LHCN-M2 (cell line): ENCODE results near the gene PTGFRN. TPM values are rescaled to one million over a fixed set of nuclear protein-coding genes. Genes with fewer than 3 reads are reported as not detected.

Source experiments
- DNase-seq: peaks from one replicate; pipeline ENCODE4 v3.0.0-alpha.2; 2012; ENCODE audit warnings: low read depth
- total RNA-seq: library from RNA; depleted of rRNA; stranded (reverse); fragments of >200 nt; gene quantifications from 2 replicates; pipeline ENCODE4 v1.2.3, GENCODE V29; 2014

PTGFRN gene
- total RNA-seq, 1 experiment from 2014 or later: 61.7 TPM

DNA sequence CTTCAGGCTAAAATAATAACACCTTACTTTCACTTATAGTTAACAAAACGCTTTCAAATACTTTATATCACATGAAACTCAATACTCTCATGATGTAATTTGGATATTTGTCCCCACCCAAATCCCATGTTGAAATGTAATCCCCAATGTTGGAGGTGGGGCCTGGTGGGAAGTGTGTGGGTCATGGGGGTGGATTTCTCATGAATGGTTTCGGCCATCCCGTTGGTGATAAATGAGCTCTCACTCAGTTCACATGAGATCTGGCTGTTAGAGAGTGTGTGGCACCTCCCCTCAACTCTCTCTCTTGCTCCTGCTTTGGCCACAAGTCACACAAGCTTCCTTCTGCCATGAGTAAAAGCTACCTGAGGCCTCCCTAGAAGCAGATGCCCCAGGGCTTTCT lies 22.5 kb upstream of the PTGFRN start:
- no peak for DNase-seq

- DNase-seq: no peak
Measured at GRCh38 chr1:116889380-116889779, 20.3 kb upstream of the PTGFRN start.

DNA sequence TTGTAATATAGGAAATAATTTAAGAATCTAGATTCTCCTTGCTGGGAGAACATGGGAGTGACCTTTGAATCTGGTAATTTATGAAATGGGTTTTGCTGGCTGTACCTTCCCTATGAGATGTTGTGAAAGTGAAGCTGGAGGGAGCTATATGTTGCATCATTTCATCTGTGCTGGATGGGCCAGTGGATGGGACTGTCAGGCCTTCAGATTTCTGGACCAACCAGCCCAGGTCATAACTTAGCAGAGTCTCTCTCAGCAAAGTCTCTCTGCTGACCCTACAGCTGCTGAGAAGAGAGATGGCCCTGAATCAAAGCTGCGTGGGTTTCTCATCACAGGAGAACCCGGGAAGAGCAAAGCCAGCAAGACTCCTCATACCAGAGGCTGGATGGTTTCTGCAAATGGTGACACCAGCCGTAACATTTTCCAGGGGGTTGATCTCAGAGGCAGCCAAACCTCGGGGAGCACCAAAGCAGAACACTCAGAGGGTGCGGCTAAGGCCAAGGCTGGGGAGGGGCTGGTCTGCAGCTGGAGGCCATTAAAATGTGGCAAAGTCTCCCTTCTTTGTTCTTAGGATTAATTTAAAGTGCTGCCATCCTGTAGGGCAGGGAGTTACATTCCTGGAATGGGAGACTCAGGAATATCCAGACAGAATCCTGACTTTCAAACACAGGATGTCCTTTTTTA lies 18.2 kb upstream of the PTGFRN start:
- DNase-seq: no peak

DNA sequence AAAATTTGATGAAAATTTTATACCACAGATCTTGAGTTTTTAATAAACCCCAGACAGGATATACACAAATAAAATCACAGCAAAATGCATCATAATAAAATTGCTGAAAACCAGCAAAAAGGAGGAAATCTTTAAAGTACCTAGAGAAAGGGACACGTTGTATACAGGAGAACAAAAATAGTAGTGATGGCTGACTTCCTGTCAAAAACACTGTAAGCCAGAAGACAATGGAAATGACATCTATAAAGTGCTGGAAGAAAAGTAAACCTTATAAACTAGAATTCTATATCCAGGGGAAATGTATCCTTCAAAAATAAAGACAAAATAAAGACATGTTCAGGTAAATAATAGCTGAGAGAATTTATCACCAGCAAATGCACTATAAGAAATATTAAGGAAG lies 14.6 kb upstream of the PTGFRN start:
- DNase-seq: no peak

DNA sequence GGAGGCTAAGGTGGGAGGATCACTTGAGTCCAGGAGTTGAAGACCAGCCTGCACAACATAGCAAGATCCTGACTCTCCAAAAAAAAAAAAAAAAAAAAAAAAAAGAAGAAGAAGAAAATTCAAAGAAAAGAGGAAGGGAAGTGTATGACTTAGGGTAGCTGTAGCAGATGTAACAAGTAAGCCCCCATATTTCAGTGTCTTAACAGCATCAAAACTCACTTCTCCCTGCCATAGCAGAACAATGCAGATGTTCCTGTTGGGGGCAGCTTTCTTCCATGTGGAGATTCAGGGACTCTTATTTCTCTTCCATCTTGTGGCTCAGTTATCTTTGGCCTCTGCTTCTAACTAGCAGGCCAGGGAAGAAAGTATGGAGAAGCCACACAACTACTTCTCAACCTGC lies 10.2 kb upstream of the PTGFRN start:
- DNase-seq: no peak

DNA sequence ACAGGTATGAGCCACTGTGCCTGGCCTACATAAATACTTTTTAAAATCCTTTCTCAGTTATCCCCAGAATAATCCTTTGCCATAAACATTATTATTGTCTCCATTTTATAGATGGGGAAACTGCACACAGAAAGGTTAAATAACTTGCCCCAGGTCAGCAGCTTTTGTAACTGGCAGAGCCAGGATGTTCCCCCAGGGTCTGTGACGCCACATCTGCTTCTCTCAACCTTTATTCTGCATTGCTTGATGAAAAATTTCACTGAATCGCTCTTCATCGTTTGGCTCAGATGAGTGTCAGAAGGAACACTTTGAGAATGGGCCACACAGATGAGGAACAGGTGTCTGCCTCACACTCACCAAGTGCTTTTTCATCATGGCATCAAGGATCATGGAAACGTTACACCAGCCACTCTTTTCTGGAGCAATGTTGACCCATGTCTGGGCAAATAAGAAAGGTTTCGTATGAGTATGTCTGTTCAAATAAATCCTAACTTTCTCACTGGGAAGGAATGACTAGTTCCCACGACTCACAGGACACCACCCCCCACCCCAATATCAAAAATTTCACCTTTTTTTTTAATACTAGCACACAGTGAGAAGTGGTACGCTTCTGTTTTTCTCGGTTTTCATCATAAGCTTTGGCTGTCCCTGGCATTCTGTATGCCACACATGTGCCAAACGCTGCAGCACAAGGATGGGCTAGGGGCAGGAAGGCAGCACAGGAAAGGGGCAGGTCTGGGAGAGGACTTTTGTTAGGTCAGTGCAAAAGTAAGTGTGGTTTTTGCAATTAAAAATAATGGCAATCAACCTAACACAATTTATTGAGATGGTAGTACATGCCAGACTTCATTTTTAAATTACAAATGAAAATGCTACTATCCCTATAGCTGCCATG lies 9.0 kb upstream of the PTGFRN start:
- no peak for DNase-seq

- no peak for DNase-seq
Measured at GRCh38 chr1:116902027-116902426, 7.7 kb upstream of the PTGFRN start.

GRCh38 chr1:116902723-116903383 lies 6.9 kb upstream of the PTGFRN start:
- DNase-seq: no peak

DNA sequence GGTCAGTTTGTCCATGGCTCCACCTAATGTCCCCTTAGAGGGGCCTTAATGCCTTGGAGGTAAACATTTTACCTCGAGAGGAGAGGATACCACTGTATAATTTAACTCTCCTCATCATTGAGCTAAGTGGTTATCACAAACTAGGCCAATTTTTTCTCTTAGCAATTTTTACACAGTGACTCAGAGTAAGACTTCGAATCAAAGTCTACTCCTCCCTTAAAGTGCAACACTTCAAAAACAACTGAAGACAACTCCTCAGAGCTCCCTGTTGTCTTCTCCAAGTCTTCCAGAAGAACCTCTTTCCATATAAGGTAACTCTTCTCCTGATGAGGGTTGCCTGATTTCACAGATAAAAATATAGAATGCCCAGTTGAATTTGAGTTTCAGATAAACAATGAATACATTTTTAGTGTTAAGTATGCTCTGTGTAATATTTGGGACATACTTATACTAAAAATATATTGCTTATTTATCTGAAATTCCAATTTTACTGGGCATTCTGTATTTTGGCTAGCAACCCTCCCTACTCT lies 4.9 kb upstream of the PTGFRN start:
- DNase-seq: no peak

DNA sequence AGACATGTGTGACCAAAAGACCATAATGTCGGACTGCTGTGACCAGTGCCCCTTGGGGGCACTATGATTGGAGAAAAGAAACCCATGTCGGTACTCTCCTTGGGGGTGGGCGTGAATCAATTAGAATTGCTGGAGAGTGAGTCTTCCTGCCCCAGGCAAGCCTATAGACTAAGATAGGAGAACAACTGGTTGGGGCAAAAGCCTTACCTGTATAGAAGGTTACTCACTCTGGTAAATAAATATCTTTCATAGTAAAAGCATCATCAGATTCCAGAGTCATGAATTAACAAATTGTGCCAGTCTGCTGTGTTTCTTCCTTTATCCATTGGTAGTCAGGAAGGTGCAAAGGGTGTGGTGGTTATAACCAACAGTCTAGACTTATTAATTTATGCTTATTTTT lies 2.9 kb upstream of the PTGFRN start:
- no peak for DNase-seq

DNA sequence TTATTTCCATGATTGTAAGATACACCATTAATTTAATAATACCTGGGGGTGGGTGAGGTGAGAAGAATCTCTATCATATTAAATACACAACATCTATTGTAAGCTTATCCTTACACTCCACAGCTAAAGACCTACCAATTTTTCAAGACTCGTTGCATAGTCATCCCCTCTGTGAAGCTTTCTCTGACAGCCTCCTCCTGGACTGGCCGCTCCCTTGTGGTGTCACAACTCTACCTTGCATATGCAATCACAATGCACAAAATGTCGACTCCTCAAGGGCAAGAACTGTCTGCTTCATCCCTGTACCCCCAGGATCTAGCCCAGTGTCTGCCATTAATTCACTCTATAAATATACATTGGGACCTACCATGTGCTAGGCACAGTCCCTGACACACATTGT lies 2.4 kb upstream of the PTGFRN start:
- no peak for DNase-seq

DNA sequence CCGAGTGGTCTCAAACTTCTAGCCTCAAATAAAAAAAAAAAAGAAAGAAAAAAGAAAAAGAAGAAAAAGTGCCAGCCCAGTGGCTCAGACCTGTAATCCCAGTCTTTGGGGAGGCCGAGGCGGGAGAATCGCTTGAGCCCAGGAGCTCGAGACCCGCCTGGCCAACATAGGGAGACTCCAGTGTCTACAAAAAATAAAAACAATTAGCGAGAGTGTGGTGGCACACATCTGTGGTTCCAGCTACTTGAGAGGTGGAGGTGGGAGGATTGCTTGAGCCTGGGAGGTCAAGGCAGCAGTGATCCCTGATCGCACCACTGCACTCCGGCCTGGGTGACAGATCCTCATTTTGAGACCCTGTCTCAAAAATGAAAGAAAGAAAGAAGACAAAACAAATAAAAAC lies 1.4 kb upstream of the PTGFRN start:
- no peak for DNase-seq

GRCh38 chr1:116908820-116909511 lies 750 bp upstream of the PTGFRN start:
- no peak for DNase-seq

DNA sequence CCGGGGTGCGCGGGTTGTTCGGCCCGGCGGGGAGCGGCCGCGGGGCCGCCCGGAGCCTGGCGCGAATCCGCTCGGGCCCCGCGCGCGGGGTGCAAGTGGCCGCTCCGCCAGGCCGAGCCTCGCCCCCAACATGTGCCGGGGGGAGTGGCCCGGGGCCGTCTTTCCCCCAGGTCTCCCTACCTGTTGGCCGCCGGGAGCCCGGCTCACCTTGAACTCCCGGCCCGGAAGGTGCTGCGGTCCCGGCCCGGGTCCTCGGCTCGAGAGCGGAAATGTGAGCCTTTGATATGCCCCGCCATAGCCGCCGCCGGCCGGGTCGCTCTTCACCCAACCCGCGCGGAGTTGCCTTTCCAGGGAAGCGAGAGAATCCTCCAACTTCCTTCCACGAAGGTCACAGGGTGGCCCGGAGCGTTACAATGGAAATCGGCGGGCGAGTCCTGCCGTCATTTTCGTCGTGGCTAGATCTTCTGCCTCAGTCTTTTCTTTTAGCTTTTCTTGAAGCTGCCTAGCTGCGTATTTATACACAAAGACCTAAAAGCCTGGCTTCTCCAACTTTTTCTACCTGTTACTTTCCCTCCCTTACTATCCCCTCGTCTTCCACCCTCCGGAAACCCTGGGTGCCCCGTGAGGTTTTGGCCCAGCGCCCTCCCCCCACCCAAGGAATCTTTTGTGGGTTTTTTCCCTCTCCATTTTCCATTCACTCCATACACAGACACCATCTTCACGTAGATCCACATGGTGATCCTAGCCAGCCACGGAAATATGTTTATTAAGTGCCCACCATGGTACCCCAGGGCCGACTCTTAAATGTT lies 867 bp downstream of the PTGFRN start:
- DNase-seq: peak; percentile 16

DNA sequence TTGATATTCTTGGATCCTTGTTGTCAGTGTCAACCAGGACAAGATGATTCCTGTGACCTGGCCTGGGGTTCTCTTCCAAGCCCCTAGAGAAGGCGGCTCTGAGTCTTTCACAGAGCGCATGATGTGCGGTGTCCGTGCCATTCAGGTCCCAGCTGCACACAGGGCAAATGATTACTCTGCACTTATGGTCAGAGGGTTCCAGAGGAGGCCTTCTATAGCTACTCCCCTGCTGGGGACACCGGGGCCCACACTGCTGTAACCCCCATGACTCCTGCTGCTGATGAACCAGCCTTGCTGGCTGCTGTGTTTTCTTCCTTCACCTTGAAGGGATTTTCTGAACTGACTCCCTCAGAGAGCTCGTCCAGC lies 1.5 kb downstream of the PTGFRN start:
- no peak for DNase-seq

DNA sequence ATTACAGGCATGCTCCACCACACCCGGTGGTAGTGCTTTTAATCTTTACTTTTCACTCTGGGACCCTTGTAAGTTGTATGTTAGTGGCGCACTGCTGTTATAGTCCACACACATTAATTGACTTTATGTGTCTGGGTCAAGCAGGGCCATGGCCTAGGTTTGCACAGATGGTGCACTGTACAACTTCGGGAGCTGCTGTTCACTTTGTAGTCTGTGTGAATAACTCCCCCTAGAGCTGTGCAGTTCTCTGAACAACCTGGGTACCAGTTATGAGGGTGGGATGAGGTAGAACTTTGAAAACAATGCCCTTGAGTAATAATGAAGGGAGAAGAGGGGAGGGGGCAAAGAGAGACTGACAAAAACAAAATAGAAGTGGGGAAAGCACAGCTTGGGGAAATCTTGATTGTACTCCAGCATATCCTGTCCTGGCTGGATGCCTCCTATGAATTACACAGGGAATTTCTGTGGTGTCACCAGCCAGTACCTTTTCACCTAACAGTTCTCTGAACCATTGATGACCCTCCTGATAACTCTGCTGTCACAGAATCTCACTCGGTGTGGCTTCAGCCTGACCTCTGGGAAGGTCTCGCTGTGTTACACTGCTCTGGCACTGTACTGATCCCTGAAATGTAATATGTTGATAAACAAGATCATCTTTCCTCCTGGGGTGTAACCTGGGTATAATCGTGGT lies 2.2 kb downstream of the PTGFRN start:
- DNase-seq: no peak

- no peak for DNase-seq
Measured at GRCh38 chr1:116912846-116913245, 3.1 kb downstream of the PTGFRN start.

- no peak for DNase-seq
Measured at GRCh38 chr1:116913941-116914340, 4.2 kb downstream of the PTGFRN start.

GRCh38 chr1:116914667-116915066 lies 5.0 kb downstream of the PTGFRN start:
- DNase-seq: no peak

DNA sequence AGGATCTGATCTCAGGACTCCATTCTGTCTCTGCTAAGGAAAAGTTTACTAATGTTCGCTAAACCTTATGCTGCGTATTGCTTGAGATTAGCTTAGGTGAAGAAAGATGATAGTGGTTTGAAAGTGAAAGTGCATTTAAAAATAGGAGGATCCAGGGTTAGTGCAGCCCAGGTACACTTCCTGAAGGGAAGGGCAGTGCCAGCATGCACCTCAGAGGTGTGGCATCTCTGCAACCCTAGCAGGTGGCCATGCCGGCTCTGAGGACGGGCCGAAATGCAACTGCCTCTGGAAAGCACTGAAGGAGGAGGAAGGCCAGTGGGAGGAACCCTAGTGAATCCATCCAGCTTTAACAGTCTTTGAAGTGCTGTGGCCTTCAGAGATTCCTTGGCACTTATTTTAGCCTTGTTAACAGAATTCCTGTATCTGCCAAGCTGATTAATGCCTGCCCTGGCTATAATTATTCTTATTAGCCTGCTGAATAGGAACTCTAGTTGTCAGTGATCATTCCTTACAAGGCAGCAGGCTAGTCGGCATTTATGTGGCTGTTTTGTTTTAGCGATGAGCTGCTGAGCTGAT lies 5.5 kb downstream of the PTGFRN start:
- no peak for DNase-seq
